Rectal smooth muscle tissue (tissue), 1 donor: ENCODE data around the gene AIP.

Experiments
- H3K27ac ChIP-seq: one replicate; pipeline ENCODE4 v1.7.0; 2013; ENCODE audit warnings: low read depth, low read length, inconsistent platforms
- H3K27me3 ChIP-seq: one replicate; pipeline ENCODE4 v1.7.0; 2013; ENCODE audit warnings: low read length; ENCODE audit not compliant: control insufficient read depth, insufficient read depth
- H3K36me3 ChIP-seq: one replicate; pipeline ENCODE4 v1.7.0; 2013; ENCODE audit warnings: low read length; ENCODE audit not compliant: control insufficient read depth, insufficient read depth
- H3K4me1 ChIP-seq: one replicate; pipeline ENCODE4 v1.7.0; 2013; ENCODE audit warnings: low read length; ENCODE audit not compliant: control insufficient read depth, insufficient read depth
- H3K4me3 ChIP-seq: one replicate; pipeline ENCODE4 v1.7.0; 2013; ENCODE audit warnings: low read length
- H3K9ac ChIP-seq: one replicate; pipeline ENCODE4 v1.7.0; 2013; ENCODE audit warnings: low read length

Gene AIP

GRCh38 chr11:67502328-67502979 lies 19.6 kb downstream of the AIP start:
- H3K36me3 ChIP-seq: peaks cover 3% of the 10 kb centered on the region
- H3K9ac ChIP-seq: no peak overlapping the region
- H3K4me3 ChIP-seq: no peak overlapping the region
- peaks cover 3% of the 10 kb centered on the region for H3K27me3 ChIP-seq
- H3K4me1 ChIP-seq: peaks cover 9% of the 10 kb centered on the region
- no peak overlapping the region for H3K27ac ChIP-seq

GRCh38 chr11:67503119-67504004 lies 20.5 kb downstream of the AIP start:
- Histone ChIP-seq H3K36me3 (peaks cover 3% of the 10 kb centered on the region), H3K27me3 (peaks cover 5% of the 10 kb centered on the region), H3K4me3 (peak overlapping the region; percentile 52), H3K9ac (no peak overlapping the region), H3K27ac (no peak overlapping the region), H3K4me1 (peaks cover 9% of the 10 kb centered on the region)

GRCh38 chr11:67504005-67504949 lies 21.5 kb downstream of the AIP start:
- H3K9ac ChIP-seq: peak overlapping the region; percentile 51
- H3K4me3 ChIP-seq: peak overlapping the region; percentile 85
- H3K36me3 ChIP-seq: no peaks in the 10 kb centered on the region
- H3K4me1 ChIP-seq: peaks cover 9% of the 10 kb centered on the region
- H3K27ac ChIP-seq: peak overlapping the region; percentile 33
- peaks cover 5% of the 10 kb centered on the region for H3K27me3 ChIP-seq

- H3K27ac ChIP-seq: peak within 1 kb of the TSS; percentile 67
- peak within 1 kb of the TSS; percentile 85 for H3K4me3 ChIP-seq
- peaks cover 9% of the 10 kb centered on the region for H3K4me1 ChIP-seq
- H3K27me3 ChIP-seq: peaks cover 5% of the 10 kb centered on the region
- no peaks in the 10 kb centered on the region for H3K36me3 ChIP-seq
- H3K9ac ChIP-seq: peak within 1 kb of the TSS; percentile 54
Measured at GRCh38 chr11:67504950-67505581, 22.2 kb downstream of the AIP start, which contains the start of gene PITPNM1. Gene PITPNM1 (minus strand): TSS chr11:67505363. CDS start chr11:67504180, 1,183 bp downstream.

GRCh38 chr11:67505605-67506396 lies 23.0 kb downstream of the AIP start:
- H3K27ac ChIP-seq: peak overlapping the region; percentile 67
- peak overlapping the region; percentile 54 for H3K9ac ChIP-seq
- peaks cover 9% of the 10 kb centered on the region for H3K4me1 ChIP-seq
- peak overlapping the region; percentile 61 for H3K4me3 ChIP-seq
- peaks cover 5% of the 10 kb centered on the region for H3K27me3 ChIP-seq
- H3K36me3 ChIP-seq: no peaks in the 10 kb centered on the region

- H3K27me3 ChIP-seq: peaks cover 5% of the 10 kb centered on the region
- no peaks in the 10 kb centered on the region for H3K36me3 ChIP-seq
- H3K27ac ChIP-seq: no peak overlapping the region
- H3K4me1 ChIP-seq: peaks cover 9% of the 10 kb centered on the region
- H3K4me3 ChIP-seq: peak overlapping the region; percentile 5
- no peak overlapping the region for H3K9ac ChIP-seq
Measured at GRCh38 chr11:67506426-67507051, 23.7 kb downstream of the AIP start.

GRCh38 chr11:67507242-67507863 lies 24.5 kb downstream of the AIP start:
- Histone ChIP-seq H3K4me1 (peaks cover 9% of the 10 kb centered on the region), H3K27me3 (peaks cover 5% of the 10 kb centered on the region), H3K36me3 (no peaks in the 10 kb centered on the region), H3K27ac (peak overlapping the region; percentile 99), H3K9ac (peak overlapping the region; percentile 57), H3K4me3 (peak overlapping the region; percentile 80)

GRCh38 chr11:67507864-67508485 lies 25.1 kb downstream of the AIP start, which contains the start of gene CDK2AP2:
Gene CDK2AP2 (minus strand): TSS chr11:67508162. CDS start chr11:67508082, 80 bp downstream.
- Histone ChIP-seq H3K27ac (peak within 1 kb of the TSS; percentile 99), H3K27me3 (peaks cover 5% of the 10 kb centered on the region), H3K9ac (peak within 1 kb of the TSS; percentile 79), H3K4me1 (peaks cover 9% of the 10 kb centered on the region), H3K4me3 (peak within 1 kb of the TSS; percentile 89), H3K36me3 (no peaks in the 10 kb centered on the region)

- peaks cover 5% of the 10 kb centered on the region for H3K27me3 ChIP-seq
- no peaks in the 10 kb centered on the region for H3K36me3 ChIP-seq
- H3K4me3 ChIP-seq: peak overlapping the region; percentile 89
- peak overlapping the region; percentile 99 for H3K27ac ChIP-seq
- peaks cover 9% of the 10 kb centered on the region for H3K4me1 ChIP-seq
- H3K9ac ChIP-seq: peak overlapping the region; percentile 79
Measured at GRCh38 chr11:67508486-67509121, 25.8 kb downstream of the AIP start.

- no peak overlapping the region for H3K4me3 ChIP-seq
- no peaks in the 10 kb centered on the region for H3K36me3 ChIP-seq
- peak overlapping the region; percentile 39 for H3K9ac ChIP-seq
- peaks cover 6% of the 10 kb centered on the region for H3K4me1 ChIP-seq
- peaks cover 2% of the 10 kb centered on the region for H3K27me3 ChIP-seq
- H3K27ac ChIP-seq: no peak overlapping the region
Measured at GRCh38 chr11:67510023-67510345, 27.2 kb downstream of the AIP start.
